Measurements from ENCODE around the gene PUSL1. TPM values are rescaled to one million over a fixed set of nuclear protein-coding genes. Genes with fewer than 3 reads are reported as not detected.

The PUSL1 gene
- total RNA-seq, 1 experiment from 2014 or later: 18.9 TPM

GRCh38 chr1:1298861-1299685 is 9.3 kb upstream of the PUSL1 start:
- Histone ChIP-seq H3K9me3 (ENCODE audit: insufficient read depth, low read depth) (no peaks in the 10 kb centered on the region), H2AFZ (no peak overlapping the region), H4K20me1 (ENCODE audit: insufficient read depth) (no peaks in the 10 kb centered on the region; the same call in 1 of the 2 replicates), H3K9me2 (ENCODE audit: insufficient read depth) (no peaks in the 10 kb centered on the region), H3K4me3 (no peak overlapping the region), H3K27me3 (ENCODE audit: insufficient read depth, low read depth) (no peaks in the 10 kb centered on the region), H3K27ac (no peak overlapping the region), H3F3A (ENCODE audit: insufficient read depth, low read depth) (no peaks in the 10 kb centered on the region), H3K79me2 (ENCODE audit: low read depth) (no peaks in the 10 kb centered on the region), H3K4me1 (replicated peaks; ENCODE audit: insufficient read depth) (no peaks in the 10 kb centered on the region), H3K36me3 (ENCODE audit: low read depth) (no peaks in the 10 kb centered on the region), H3K4me2 (no peak overlapping the region)
- TF ChIP-seq CTCF (conservative IDR thresholded peaks at IDR 0.05): no peak
- no peak for TF ChIP-seq EZH2 (IDR thresholded peaks at IDR 0.05; ENCODE audit: low read depth)
- intact Hi-C loops (cut with micrococcal nuclease; ENCODE audit: unreplicated experiment): no loop called here
- ChIA-PET POLR2A (ENCODE audit: unreplicated experiment) (no interaction called here), CTCF (interaction anchor here (0.6 kb wide), 1 partner anchor 9 kb away, joined by 3 read pairs; no protein-coding TSS in a partner anchor)
- DNase-seq: no peak
- no TSS peak for BruUV-seq (replicated peaks)

- no peaks in the 10 kb centered on the region for H3K79me2 ChIP-seq (ENCODE audit: low read depth)
- TF ChIP-seq CTCF (conservative IDR thresholded peaks at IDR 0.05): peak; percentile 62
- no peak for TF ChIP-seq EZH2 (IDR thresholded peaks at IDR 0.05; ENCODE audit: low read depth)
- H3K4me1 ChIP-seq (replicated peaks; ENCODE audit: insufficient read depth): peaks cover 4% of the 10 kb centered on the region
- peaks cover 5% of the 10 kb centered on the region; the same call in 1 of the 2 replicates for H3F3A ChIP-seq (ENCODE audit: insufficient read depth, low read depth)
- ChIA-PET CTCF (no interaction called here), POLR2A (ENCODE audit: unreplicated experiment) (no interaction called here)
- DNase-seq: no peak
- no peak overlapping the region for H3K4me2 ChIP-seq
- intact Hi-C loops (cut with micrococcal nuclease; ENCODE audit: unreplicated experiment): loop anchor here (10.0 kb wide), 2 partner anchors 205 to 295 kb away; partner anchors contain the start of gene HES4
- peaks cover 4% of the 10 kb centered on the region; the same call in 1 of the 2 replicates for H4K20me1 ChIP-seq (ENCODE audit: insufficient read depth)
- H3K4me3 ChIP-seq: no peak overlapping the region
- BruUV-seq (replicated peaks): no TSS peak
- H3K36me3 ChIP-seq (ENCODE audit: low read depth): no peaks in the 10 kb centered on the region
- H2AFZ ChIP-seq: no peak overlapping the region
- no peaks in the 10 kb centered on the region for H3K9me2 ChIP-seq (ENCODE audit: insufficient read depth)
- H3K27ac ChIP-seq: no peak overlapping the region
- no peaks in the 10 kb centered on the region for H3K9me3 ChIP-seq (ENCODE audit: insufficient read depth, low read depth)
- no peaks in the 10 kb centered on the region for H3K27me3 ChIP-seq (ENCODE audit: insufficient read depth, low read depth)
These were observed 8.6 kb upstream of the PUSL1 start for GRCh38 chr1:1299686-1300351.

GRCh38 chr1:1300352-1300739 is 8.1 kb upstream of the PUSL1 start:
- no peak for DNase-seq
- peaks cover 9% of the 10 kb centered on the region; the same call in 1 of the 2 replicates for H3F3A ChIP-seq (ENCODE audit: insufficient read depth, low read depth)
- no peak overlapping the region for H3K27ac ChIP-seq
- H3K36me3 ChIP-seq (ENCODE audit: low read depth): no peaks in the 10 kb centered on the region
- no peaks in the 10 kb centered on the region for H3K9me3 ChIP-seq (ENCODE audit: insufficient read depth, low read depth)
- ChIA-PET POLR2A (ENCODE audit: unreplicated experiment) (no interaction called here), CTCF (no interaction called here)
- H4K20me1 ChIP-seq (ENCODE audit: insufficient read depth): peaks cover 4% of the 10 kb centered on the region; the same call in 1 of the 2 replicates
- peak; percentile 33; the same call in 1 of the 2 replicates for TF ChIP-seq CTCF (conservative IDR thresholded peaks at IDR 0.05)
- no peak for TF ChIP-seq EZH2 (IDR thresholded peaks at IDR 0.05; ENCODE audit: low read depth)
- no peak overlapping the region for H3K4me2 ChIP-seq
- H3K4me3 ChIP-seq: no peak overlapping the region
- H3K79me2 ChIP-seq (ENCODE audit: low read depth): no peaks in the 10 kb centered on the region
- H3K4me1 ChIP-seq (replicated peaks; ENCODE audit: insufficient read depth): peaks cover 10% of the 10 kb centered on the region
- H2AFZ ChIP-seq: no peak overlapping the region
- intact Hi-C loops (cut with micrococcal nuclease; ENCODE audit: unreplicated experiment): loop anchor here (10.0 kb wide), 2 partner anchors 204 to 296 kb away; partner anchors contain the start of gene HES4
- no peaks in the 10 kb centered on the region for H3K9me2 ChIP-seq (ENCODE audit: insufficient read depth)
- BruUV-seq (replicated peaks): no TSS peak
- H3K27me3 ChIP-seq (ENCODE audit: insufficient read depth, low read depth): no peaks in the 10 kb centered on the region
